ENCODE measurements around the gene DAB1.

Gene DAB1

GRCh38 chr1:57112148-57112547 lies 311.7 kb downstream of the DAB1 start:
- no peak for DNase-seq (ENCODE audit: extremely low spot score)
- POLR2A ChIA-PET, result no interaction called here
- CTCF ChIA-PET, result no interaction called here
- no peak for TF ChIP-seq L3MBTL2 (conservative IDR thresholded peaks at IDR 0.05)
- no peak for TF ChIP-seq HDGF (IDR thresholded peaks at IDR 0.05; ENCODE audit: borderline replicate concordance)
- TF ChIP-seq NFRKB (IDR thresholded peaks at IDR 0.05), result no peak
- no peak for TF ChIP-seq TARDBP (IDR thresholded peaks at IDR 0.05)

GRCh38 chr1:57111175-57111574 lies 312.7 kb downstream of the DAB1 start:
- no peak for TF ChIP-seq NFRKB (IDR thresholded peaks at IDR 0.05)
- no peak for TF ChIP-seq FOXK2 (IDR thresholded peaks at IDR 0.05)
- no peak for TF ChIP-seq TARDBP (IDR thresholded peaks at IDR 0.05)
- TF ChIP-seq FOXA1 (IDR thresholded peaks at IDR 0.05), result no peak
- TF ChIP-seq SP1 (IDR thresholded peaks at IDR 0.05), result no peak
- TF ChIP-seq ELF4 (IDR thresholded peaks at IDR 0.05), result no peak
- TF ChIP-seq HDGF (IDR thresholded peaks at IDR 0.05; ENCODE audit: borderline replicate concordance), result no peak
- TF ChIP-seq SUZ12 (IDR thresholded peaks at IDR 0.05), result no peak
- no peak for DNase-seq (ENCODE audit: extremely low spot score)
- ChIA-PET CTCF (no interaction called here), POLR2A (no interaction called here)

- POLR2A ChIA-PET, result no interaction called here
Observed at GRCh38 chr1:57109883-57110282, 314.0 kb downstream of the DAB1 start.

GRCh38 chr1:57109247-57109646 lies 314.6 kb downstream of the DAB1 start:
- DNase-seq (ENCODE audit: extremely low spot score), result no peak
- ChIA-PET POLR2A (no interaction called here), CTCF (no interaction called here)
- TF ChIP-seq HDGF (IDR thresholded peaks at IDR 0.05; ENCODE audit: borderline replicate concordance) (no peak), PKNOX1 (IDR thresholded peaks at IDR 0.05) (no peak), SP1 (IDR thresholded peaks at IDR 0.05) (no peak), BHLHE40 (IDR thresholded peaks at IDR 0.05; ENCODE audit: borderline replicate concordance) (no peak), FOXA1 (IDR thresholded peaks at IDR 0.05) (no peak), ELF4 (IDR thresholded peaks at IDR 0.05) (no peak), CTBP1 (IDR thresholded peaks at IDR 0.05; ENCODE audit: borderline replicate concordance) (no peak), FOXK2 (IDR thresholded peaks at IDR 0.05) (no peak), L3MBTL2 (conservative IDR thresholded peaks at IDR 0.05) (no peak), ZNF384 (IDR thresholded peaks at IDR 0.05) (no peak), ARNT (IDR thresholded peaks at IDR 0.05) (no peak), LEF1 (IDR thresholded peaks at IDR 0.05; ENCODE audit: borderline replicate concordance) (no peak), FOXM1 (IDR thresholded peaks at IDR 0.05; ENCODE audit: borderline replicate concordance) (no peak), NFRKB (IDR thresholded peaks at IDR 0.05) (no peak), SUZ12 (IDR thresholded peaks at IDR 0.05) (no peak), TARDBP (IDR thresholded peaks at IDR 0.05) (no peak)

More at GRCh38 chr1:57109883-57110282, 314.0 kb downstream of the DAB1 start:
- TF ChIP-seq HDGF (IDR thresholded peaks at IDR 0.05; ENCODE audit: borderline replicate concordance) (no peak), CTBP1 (IDR thresholded peaks at IDR 0.05; ENCODE audit: borderline replicate concordance) (no peak)
- CTCF ChIA-PET, result no interaction called here
- no peak for DNase-seq (ENCODE audit: extremely low spot score)

- CTCF ChIA-PET, result no interaction called here
- POLR2A ChIA-PET, result no interaction called here
- TF ChIP-seq FOXK2 (IDR thresholded peaks at IDR 0.05), result no peak
- TF ChIP-seq FOXM1 (IDR thresholded peaks at IDR 0.05; ENCODE audit: borderline replicate concordance), result no peak
- TF ChIP-seq CTBP1 (IDR thresholded peaks at IDR 0.05; ENCODE audit: borderline replicate concordance), result no peak
- TF ChIP-seq ELF4 (IDR thresholded peaks at IDR 0.05), result no peak
- TF ChIP-seq TARDBP (IDR thresholded peaks at IDR 0.05), result no peak
- TF ChIP-seq LEF1 (IDR thresholded peaks at IDR 0.05; ENCODE audit: borderline replicate concordance), result no peak
- no peak for TF ChIP-seq BHLHE40 (IDR thresholded peaks at IDR 0.05; ENCODE audit: borderline replicate concordance)
- no peak for TF ChIP-seq HDGF (IDR thresholded peaks at IDR 0.05; ENCODE audit: borderline replicate concordance)
- no peak for TF ChIP-seq NFRKB (IDR thresholded peaks at IDR 0.05)
- no peak for DNase-seq (ENCODE audit: extremely low spot score)
Observed at GRCh38 chr1:57106296-57106695, 317.6 kb downstream of the DAB1 start.

- CTCF ChIA-PET, result no interaction called here
Observed at GRCh38 chr1:57102561-57103326, 321.1 kb downstream of the DAB1 start.

More at GRCh38 chr1:57102561-57103326, 321.1 kb downstream of the DAB1 start:
- TF ChIP-seq PKNOX1 (IDR thresholded peaks at IDR 0.05) (no peak), SP1 (IDR thresholded peaks at IDR 0.05) (no peak), BHLHE40 (IDR thresholded peaks at IDR 0.05; ENCODE audit: borderline replicate concordance) (no peak), ARNT (IDR thresholded peaks at IDR 0.05) (no peak), ELF4 (IDR thresholded peaks at IDR 0.05) (no peak), CTBP1 (IDR thresholded peaks at IDR 0.05; ENCODE audit: borderline replicate concordance) (no peak), FOXK2 (IDR thresholded peaks at IDR 0.05) (no peak), FOXM1 (IDR thresholded peaks at IDR 0.05; ENCODE audit: borderline replicate concordance) (no peak), TARDBP (IDR thresholded peaks at IDR 0.05) (no peak), NFRKB (IDR thresholded peaks at IDR 0.05) (no peak), SUZ12 (IDR thresholded peaks at IDR 0.05) (no peak), ZNF384 (IDR thresholded peaks at IDR 0.05) (no peak), FOXA1 (IDR thresholded peaks at IDR 0.05) (no peak)
- DNase-seq (ENCODE audit: extremely low spot score), result no peak
- POLR2A ChIA-PET, result no interaction called here
